Retinal pigment epithelial cell (primary cell): ENCODE data around the gene MAGEA11.
"Not testable (repeated sequence)": the region's sequence is repeated elsewhere in the genome, so short reads cannot be mapped to it uniquely, and the experiment has no call there.

Experiments used
- DNase-seq: peaks from one replicate; pipeline ENCODE4 v3.0.0-alpha.2; 2010; ENCODE audit warnings: low read depth
- H3K4me3 ChIP-seq: 2 replicates; pipeline ENCODE4 v1.5.1; 2011; ENCODE audit warnings: mild to moderate bottlenecking, low read length, control low read depth, moderate library complexity
- TF ChIP-seq, protein P1 (sequence below): conservative IDR thresholded peaks from 2 replicates; pipeline ENCODE4 v1.5.1; 2011; ENCODE audit warnings: low read depth, low read length, control low read depth, inconsistent platforms

The MAGEA11 gene

DNA sequence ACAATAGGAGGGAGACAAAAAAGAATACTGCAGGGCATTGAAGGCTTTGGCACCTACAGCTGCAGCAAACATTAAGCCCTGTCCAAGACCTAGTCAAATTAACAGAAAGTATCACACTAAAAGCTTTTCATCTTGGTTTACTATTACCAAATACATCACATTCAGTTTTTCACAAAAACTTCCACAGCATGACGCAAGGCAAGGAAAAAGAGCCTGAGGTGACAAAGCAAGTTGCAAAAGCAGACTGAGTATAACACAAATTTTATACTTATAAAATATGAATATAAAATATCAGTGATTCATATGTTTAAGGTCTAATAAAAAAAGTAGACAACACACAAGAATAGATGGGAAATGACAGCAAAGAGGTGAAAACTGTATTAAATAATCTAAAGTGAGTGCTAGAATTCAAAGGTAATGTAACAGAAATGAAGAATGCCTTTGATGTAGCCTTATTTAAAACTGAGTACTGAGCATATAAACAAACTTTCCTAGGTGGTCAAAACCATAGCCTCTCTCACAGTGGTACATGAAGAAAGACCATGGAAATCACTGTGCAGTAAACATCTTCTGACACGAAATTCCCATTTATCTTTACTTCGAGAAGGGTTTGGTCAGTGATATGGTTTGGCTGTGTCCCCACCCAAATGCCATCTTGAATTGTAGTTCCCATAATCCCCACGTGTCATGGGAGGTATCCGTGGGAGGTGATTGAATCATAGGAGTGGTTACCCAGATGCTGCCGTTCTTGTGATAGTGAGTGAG lies 27.7 kb upstream of the MAGEA11 start:
- TF ChIP-seq, protein P1, sequence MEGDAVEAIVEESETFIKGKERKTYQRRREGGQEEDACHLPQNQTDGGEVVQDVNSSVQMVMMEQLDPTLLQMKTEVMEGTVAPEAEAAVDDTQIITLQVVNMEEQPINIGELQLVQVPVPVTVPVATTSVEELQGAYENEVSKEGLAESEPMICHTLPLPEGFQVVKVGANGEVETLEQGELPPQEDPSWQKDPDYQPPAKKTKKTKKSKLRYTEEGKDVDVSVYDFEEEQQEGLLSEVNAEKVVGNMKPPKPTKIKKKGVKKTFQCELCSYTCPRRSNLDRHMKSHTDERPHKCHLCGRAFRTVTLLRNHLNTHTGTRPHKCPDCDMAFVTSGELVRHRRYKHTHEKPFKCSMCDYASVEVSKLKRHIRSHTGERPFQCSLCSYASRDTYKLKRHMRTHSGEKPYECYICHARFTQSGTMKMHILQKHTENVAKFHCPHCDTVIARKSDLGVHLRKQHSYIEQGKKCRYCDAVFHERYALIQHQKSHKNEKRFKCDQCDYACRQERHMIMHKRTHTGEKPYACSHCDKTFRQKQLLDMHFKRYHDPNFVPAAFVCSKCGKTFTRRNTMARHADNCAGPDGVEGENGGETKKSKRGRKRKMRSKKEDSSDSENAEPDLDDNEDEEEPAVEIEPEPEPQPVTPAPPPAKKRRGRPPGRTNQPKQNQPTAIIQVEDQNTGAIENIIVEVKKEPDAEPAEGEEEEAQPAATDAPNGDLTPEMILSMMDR, result no peak
- DNase-seq, result no peak
- no peak overlapping the region for H3K4me3 ChIP-seq

DNA sequence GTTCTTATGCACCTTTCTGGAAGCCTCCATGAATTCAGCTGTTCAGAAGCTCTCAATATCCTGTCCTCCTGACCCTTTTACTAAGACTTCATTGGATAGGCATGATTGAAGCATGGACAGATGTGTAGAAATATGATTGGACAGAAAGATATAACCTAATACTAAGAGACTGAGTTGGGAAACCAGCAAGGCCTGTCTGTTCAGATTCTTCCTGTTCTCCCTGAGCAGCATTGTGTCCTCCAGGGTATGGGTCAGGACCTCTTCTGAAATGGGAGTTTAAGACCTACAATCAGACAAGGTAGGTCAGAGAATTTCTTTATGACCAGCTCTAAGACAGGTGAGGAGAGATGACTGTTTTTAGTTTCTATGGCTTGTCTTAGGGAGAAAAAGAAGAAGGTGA lies 23.9 kb upstream of the MAGEA11 start:
- no peak for DNase-seq
- H3K4me3 ChIP-seq, result no peak overlapping the region
- TF ChIP-seq, protein P1, result no peak

DNA sequence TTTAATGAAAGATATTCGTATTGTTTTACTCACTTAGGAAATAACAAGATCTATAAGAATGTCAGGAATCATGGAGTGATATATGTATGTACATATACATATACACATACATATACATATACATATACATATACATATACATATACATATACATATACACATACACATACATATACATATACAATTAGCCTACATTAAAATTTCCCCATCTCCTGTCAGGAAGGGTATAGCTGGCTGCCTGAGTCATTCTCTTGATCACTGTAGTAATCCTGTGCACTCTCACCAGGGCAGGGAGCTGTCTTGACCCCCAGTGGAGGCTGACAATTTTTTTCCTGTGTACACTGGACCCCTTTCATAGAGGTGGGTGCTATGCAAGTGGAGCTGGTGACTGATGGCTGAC lies 23.3 kb upstream of the MAGEA11 start:
- TF ChIP-seq, protein P1, result no peak
- no peak for DNase-seq
- no peak overlapping the region for H3K4me3 ChIP-seq

DNA sequence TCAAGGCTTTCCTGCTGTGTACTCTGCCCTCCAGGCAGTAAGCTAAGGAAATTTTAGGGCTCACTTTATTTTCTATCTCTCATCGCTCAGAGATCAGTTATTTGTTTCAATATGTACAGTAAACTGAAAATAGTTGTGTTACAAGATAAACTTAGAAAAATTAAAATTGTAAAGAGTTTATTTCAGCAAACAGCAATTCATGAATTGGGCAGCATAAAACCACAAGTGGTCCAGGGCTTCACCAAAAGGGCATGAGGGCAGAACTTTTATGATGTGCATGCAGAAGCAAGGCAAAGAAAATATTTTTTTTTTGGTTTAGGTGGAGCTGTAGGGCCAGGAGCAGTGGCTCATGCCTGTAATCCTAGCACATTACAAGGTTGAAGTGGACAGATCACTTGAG lies 20.1 kb upstream of the MAGEA11 start:
- H3K4me3 ChIP-seq, result no peak overlapping the region
- TF ChIP-seq, protein P1, result no peak
- DNase-seq, result no peak

DNA sequence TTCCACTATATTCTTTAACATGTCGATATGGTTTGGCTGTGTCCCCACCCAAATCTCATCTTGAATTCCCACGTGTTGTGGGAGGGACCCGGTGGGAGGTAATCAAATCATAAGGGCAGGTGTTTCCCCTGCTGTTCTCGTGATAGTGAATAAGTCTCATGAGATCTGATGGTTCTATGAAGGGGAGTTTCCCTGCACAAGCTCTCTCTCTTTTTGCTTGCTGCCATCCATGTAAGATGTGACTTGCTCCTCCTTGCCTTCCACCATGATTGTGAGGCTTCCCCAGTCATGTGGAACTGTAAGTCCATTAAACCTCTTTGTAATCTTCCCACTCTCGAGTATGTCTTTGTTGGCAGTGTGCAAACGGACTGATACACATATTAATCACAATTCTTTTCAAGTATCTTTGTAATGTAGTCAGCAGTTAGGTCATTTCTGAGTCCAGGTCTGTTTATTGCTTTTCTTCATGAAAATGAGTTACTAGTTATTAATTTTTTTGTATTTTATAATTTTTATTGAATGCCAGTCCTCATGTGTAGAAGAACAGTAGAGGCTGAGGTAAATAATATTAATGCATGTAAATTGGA lies 19.1 kb upstream of the MAGEA11 start:
- H3K4me3 ChIP-seq, DNase-seq: not testable (repeated sequence)

DNA sequence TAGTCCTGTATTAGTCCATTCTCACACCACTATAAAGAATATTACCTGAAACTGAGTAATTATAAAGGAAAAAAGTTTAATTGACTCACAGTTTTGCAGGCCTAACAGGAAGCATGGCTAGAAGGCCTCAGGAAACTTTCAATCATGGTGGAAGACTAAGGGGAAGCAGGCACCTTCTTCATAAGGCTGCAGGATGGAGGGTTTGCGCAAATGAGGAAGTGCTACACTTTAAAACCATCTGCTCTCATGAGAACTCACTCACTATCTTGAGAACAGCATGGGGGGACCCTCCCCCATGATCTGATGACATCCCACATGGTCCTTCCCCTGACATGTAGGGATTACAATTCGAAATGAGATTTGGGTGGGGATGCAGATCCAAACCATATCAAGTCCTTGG lies 12.1 kb upstream of the MAGEA11 start:
- no peak for DNase-seq
- TF ChIP-seq, protein P1, result no peak
- H3K4me3 ChIP-seq, result no peak overlapping the region

DNA sequence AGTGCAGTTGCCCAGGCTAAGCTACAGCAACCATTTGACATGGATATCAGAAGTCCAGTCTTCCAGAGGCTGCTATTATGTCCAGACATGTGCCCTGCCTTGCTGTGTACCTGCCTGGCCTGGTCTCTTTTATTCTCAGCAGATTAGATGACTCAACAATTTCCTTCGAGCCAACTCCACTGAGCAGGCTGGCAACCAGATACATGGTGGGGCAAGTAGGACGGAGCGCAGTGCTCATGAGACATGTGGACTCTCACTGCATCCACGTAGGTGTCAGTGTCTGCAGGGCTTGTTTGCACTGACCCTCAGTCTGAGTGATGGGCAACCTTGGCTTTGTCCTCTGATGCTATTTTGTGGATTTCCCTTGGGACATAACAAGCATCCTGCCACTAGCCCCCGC lies 7.2 kb upstream of the MAGEA11 start:
- no peak for DNase-seq
- TF ChIP-seq, protein P1, result no peak
- H3K4me3 ChIP-seq, result no peak overlapping the region
